Measurements from ENCODE around the gene C6orf52.
A peak's percentile ranks its signal among the peaks of the same experiment; 100 is the strongest.

C6orf52 gene

GRCh38 chr6:10720265-10720959 is 26.0 kb upstream of the C6orf52 start:
- TF ChIP-seq CTCF (conservative IDR thresholded peaks at IDR 0.05) = no peak
- H3K27ac ChIP-seq = peak overlapping the region; percentile 59

- H3K27ac ChIP-seq = peak overlapping the region; percentile 59
- no peak for TF ChIP-seq CTCF (conservative IDR thresholded peaks at IDR 0.05)
These were observed 25.5 kb upstream of the C6orf52 start for GRCh38 chr6:10719964-10720264.

GRCh38 chr6:10719296-10719963 is 25.0 kb upstream of the C6orf52 start:
- peak overlapping the region; percentile 59; the same call in 1 of the 2 replicates for H3K27ac ChIP-seq
- TF ChIP-seq CTCF (conservative IDR thresholded peaks at IDR 0.05) = no peak

- no peak for TF ChIP-seq CTCF (conservative IDR thresholded peaks at IDR 0.05)
- H3K27ac ChIP-seq = no peak overlapping the region
These were observed 19.5 kb upstream of the C6orf52 start for GRCh38 chr6:10713962-10714361.

GRCh38 chr6:10696655-10697054 is 2.2 kb upstream of the C6orf52 start:
- no peak overlapping the region for H3K27ac ChIP-seq
- TF ChIP-seq CTCF (conservative IDR thresholded peaks at IDR 0.05) = no peak

GRCh38 chr6:10695086-10695657 is 756 bp upstream of the C6orf52 start:
- no peak for TF ChIP-seq CTCF (conservative IDR thresholded peaks at IDR 0.05)
- peak overlapping the region; percentile 78 for H3K27ac ChIP-seq

- no peak for TF ChIP-seq CTCF (conservative IDR thresholded peaks at IDR 0.05)
- no peak overlapping the region for H3K27ac ChIP-seq
These were observed 1.4 kb downstream of the C6orf52 start for GRCh38 chr6:10692965-10693538.
